GM19324 (cell line): Measurements from ENCODE around the gene FMNL2.

ENCODE experiments used
- ATAC-seq: cut with Tn5 transposase; IDR thresholded peaks from one replicate; pipeline ENCODE4 v1.9.1; 2021; ENCODE audit warnings: mild to moderate bottlenecking, moderate library complexity; ENCODE audit not compliant: unreplicated experiment, low FRiP score

The FMNL2 gene

DNA sequence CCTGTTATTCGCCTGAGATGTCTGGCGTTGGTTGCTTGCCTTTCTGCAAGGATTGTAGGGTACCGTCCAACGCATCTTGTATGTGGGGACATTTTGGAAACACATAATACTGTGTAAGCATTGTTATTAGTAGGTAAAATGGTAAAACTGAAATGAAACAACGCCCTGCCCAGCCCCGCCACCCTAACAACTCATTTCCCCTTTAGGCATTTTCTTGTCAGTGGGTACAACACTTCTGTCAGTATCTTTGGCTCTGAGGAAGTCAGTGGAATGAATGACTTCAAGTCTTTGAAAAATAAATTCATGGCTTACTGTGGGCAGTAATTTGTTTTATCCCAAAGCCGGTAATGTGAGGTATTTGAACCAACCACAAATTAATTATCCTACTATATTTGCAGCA, 86.0 kb downstream of the FMNL2 start:
- ATAC-seq = no peak

- ATAC-seq = no peak
Measured at GRCh38 chr2:152421521-152422370, 86.8 kb downstream of the FMNL2 start.

- ATAC-seq = no peak
Measured at GRCh38 chr2:152423684-152424083, 88.7 kb downstream of the FMNL2 start.

- ATAC-seq = no peak
Measured at GRCh38 chr2:152425765-152426727, 91.1 kb downstream of the FMNL2 start.

DNA sequence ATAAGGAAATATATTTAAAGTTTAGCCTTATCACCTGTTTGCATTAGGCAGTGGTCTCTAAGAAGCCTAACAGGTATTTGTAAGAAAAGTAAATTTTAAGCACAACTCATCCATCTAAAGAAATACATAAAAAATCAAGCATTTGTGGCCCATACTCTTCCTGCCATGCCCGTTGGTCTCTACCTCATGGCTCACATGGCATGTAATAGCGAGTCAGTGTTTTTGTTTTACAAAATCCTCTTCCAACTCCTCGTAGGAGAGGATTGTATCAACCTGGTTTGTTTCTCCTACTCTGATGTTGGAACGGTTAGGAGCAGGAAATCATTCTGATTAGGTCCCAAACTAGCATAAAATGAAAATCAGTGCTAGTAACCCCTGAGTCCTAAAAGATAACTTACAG, 91.8 kb downstream of the FMNL2 start:
- no peak for ATAC-seq

- no peak for ATAC-seq
Measured at GRCh38 chr2:152427902-152428301, 92.9 kb downstream of the FMNL2 start.

GRCh38 chr2:152428800-152429582, 94.0 kb downstream of the FMNL2 start:
- no peak for ATAC-seq

GRCh38 chr2:152430876-152431275, 95.9 kb downstream of the FMNL2 start:
- no peak for ATAC-seq

DNA sequence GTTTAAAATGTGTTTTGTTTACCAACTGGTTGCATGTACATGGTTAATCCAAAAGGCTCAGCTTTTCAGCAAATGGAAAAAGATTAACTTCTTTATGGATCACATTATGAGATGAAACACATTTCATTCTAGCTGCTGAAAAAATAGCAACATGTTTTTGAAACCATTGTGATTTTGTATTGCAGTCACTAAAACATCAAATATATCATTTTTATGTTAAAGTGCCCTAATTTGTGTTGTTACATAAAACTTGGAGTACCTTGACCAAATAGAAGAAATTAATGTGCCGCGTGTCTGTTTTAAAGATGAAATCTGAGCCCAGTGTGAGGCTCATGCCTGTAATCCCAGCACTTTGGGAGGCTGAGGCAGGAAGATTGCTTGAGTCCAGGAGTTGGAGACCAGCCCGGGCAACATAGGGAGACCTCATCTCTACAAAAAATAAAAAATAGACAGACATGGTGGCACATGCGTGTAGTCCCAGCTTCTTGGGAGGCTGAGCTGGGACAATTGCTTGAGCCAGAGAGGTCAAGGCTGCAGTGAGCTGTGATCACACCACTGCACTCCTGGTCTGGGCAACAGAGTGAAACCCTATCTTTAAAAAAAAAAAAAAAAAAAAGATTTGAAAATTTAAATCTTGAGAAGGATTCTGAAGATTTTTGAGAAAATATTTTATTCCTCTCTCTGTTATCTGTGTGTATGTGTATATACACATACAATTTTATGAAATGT, 96.6 kb downstream of the FMNL2 start:
- ATAC-seq = no peak

DNA sequence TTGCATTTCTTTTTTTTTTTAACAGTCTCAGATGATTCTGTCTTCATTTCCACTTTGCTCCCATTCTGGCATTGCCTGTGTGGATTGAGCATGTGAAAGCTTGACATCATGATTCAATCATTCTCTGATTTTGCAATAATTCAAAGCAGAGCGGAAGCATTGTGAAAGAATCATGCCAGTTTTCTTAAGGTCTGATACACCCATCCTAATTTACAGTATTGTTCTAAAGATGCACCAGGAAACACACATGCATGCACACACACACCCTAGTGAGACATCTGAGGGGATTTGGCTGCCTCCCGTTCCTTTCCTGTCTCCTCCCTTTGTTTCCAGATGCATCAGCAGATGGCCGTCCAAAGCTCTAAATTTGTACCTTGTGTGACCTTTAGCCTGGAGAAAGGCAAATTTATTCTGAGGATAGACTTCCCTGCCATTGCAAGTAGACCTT, 97.3 kb downstream of the FMNL2 start:
- no peak for ATAC-seq

- no peak for ATAC-seq
Measured at GRCh38 chr2:152432765-152433164, 97.8 kb downstream of the FMNL2 start.

DNA sequence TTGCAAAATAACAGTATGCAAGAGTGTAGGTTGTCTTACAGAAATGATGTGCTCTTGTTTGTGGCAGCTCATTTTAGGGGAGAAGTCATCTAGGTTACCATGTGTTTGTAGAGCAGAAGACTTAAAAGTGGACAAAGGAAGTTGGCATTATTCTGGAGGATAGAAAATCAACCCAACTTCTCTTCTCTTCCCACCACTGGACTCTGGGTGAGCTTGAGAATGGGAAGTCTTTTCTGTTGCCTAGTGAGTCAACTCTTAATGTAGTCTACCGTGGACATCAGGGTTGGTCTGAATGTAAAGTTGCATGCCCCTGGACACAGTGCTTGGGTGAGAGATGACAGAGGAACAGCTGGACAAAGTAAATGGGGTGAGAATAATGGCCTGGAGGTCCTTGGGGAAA, 98.3 kb downstream of the FMNL2 start:
- no peak for ATAC-seq

DNA sequence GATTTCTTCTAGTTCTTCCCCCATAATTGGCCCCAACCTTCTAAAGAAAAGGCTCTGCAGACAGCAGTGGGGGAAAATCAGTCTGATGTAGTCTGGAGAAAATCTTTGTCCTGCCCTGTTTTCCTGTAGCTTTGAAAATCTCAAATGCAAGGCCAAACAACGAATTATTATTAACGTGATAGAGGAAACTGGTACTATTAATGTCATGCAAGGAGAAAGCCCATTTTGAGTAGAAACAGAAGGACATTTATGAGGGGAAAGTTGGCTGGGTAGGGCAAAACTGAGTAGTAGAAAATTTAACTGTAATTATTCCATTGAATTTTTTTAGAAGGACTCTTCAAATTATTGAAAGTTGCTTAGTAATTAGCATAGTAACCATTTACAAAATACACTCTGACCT, 98.8 kb downstream of the FMNL2 start:
- no peak for ATAC-seq

DNA sequence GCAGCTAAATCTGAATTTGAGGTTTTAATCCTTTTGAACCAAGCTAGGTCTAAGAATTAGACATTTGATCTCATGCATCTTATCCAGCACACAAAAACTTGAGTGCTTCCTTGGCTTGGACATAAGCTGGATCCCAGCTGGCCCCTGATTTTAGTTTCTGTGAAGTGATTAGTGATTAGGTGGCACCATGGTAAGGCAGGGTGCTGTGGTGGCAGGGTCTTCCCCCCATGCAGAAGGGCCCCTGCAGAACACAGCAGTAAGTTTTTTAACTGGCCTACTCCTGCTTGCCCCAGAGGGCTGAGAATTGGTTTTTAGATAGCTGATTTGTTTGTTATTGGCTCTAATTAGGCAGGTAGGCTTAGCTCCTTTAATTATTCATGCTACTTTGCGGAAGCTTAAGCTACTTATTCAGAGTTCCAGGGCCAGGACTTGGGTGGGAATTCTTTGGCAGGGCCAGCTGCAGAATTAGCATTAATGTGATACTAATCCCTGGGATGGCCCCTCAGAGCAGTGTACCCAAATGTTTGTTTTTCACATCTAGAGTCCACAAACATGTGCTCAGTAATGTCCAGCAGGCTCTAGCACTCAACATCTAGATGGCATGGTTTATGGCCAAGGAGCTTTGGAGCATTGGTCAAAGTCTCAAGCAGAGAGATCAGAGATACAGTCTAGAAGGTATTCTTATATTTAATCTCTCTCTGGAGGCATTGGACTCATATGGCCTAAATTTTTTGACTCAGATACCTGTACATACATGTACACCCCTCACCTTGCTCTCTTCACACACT, 99.6 kb downstream of the FMNL2 start:
- ATAC-seq = no peak

DNA sequence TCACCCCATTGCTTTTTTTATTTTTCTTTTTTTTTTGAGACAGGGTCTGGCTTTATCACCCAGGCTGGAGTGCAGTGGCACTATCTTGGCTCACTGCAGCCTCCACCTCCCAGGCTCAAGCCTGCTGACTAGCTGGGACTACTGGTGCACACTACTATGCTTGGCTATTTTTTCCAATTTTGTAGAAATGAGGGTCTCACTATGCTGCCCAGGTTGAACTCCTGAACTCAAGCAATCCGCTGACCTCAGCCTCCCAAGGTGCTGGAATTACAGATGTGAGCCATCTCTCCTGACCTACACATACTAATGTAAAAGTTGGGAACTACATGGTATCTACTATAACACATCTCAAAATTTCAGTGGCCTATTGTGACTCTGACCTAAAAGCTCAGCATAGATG, 101.2 kb downstream of the FMNL2 start:
- ATAC-seq = no peak

DNA sequence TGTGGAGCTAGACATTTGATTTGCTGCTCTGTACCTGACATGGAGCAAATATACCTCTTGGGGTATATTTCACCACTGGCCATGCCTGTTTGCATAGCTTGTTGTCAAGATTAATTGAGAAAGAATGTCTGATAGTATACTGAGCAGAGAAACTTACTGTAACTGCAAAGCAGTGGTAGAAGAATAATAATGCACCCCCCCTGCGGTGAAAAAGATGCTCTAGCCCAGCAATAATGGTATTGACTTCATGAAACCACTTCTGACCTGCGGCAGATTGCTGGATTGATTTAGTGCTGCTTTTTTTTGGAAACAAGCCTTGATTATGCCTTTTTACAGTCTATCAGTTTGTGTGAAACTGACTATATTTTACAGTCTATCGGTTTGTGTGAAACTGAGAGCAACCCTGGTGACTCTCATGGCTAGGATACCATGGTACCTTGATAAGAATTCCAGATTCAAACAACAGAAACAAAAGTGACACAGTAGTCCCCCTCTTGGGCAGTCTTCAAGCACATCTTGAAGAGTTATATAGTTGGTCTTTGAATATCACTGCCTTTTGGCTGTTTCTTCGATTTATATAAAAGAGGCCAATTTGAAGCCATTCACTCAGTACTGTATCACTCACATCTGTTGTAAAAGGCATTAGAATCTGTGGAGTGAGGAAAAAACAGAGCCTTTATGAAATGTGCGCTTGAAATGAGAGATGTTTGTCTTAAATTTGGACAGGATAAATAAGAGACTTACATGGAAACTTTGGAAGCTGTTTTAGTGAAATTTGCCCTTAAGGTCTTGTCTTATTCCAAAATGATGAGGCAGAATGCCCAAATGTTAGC, 102.5 kb downstream of the FMNL2 start:
- no peak for ATAC-seq

- ATAC-seq = no peak
Measured at GRCh38 chr2:152440049-152440448, 105.1 kb downstream of the FMNL2 start.

- ATAC-seq = no peak
Measured at GRCh38 chr2:152440460-152440859, 105.5 kb downstream of the FMNL2 start.
